ENCODE data around the gene PTPRH. TPM values are rescaled to one million over a fixed set of nuclear protein-coding genes. Genes with fewer than 3 reads are reported as not detected.
"Not testable (repeated sequence)": the region's sequence is repeated elsewhere in the genome, so short reads cannot be mapped to it uniquely, and the experiment has no call there.

Gene PTPRH
- total RNA-seq, 1 experiment from 2014 or later: 2.3 TPM

- Mint-ChIP-seq H3K27ac (ENCODE audit: unreplicated experiment) (no peak overlapping the region), H3K4me1 (ENCODE audit: low read depth, unreplicated experiment) (peaks cover 14% of the 10 kb centered on the region), H3K9me3 (ENCODE audit: unreplicated experiment) (no peaks in the 10 kb centered on the region), H3K27me3 (ENCODE audit: insufficient read depth, unreplicated experiment) (peaks cover 37% of the 10 kb centered on the region), H3K36me3 (ENCODE audit: insufficient read depth, unreplicated experiment) (no peaks in the 10 kb centered on the region), H3K4me3 (ENCODE audit: unreplicated experiment) (peak overlapping the region; percentile 76)
- H3K9me3 ChIP-seq: no peaks in the 10 kb centered on the region
- no peaks in the 10 kb centered on the region for H3K36me3 ChIP-seq (ENCODE audit: control insufficient read depth, insufficient read depth, low read length)
- peak; percentile 83 to 87 for DNase-seq
- intact Hi-C loops (cut with micrococcal nuclease; ENCODE audit: unreplicated experiment): loop anchor here (5.0 kb wide), 1 partner anchor 33 kb away; the partner anchor contains the start of gene PTPRH
- H3K27me3 ChIP-seq (replicated peaks; ENCODE audit: control insufficient read depth, insufficient read depth, low read length): no peaks in the 10 kb centered on the region
- CTCF ChIA-PET: interaction anchor here (0.6 kb wide), 2 partner anchors 13 to 288 kb away, joined by 3 to 5 read pairs; partner anchors contain the start of gene ISOC2
- no TSS peak for BruUV-seq (replicated peaks)
- TF ChIP-seq CTCF (IDR thresholded peaks at IDR 0.05; ENCODE audit: insufficient read depth in 1 of 2, low read depth in 1 of 2, low read length in 1 of 2, severe bottlenecking in 1 of 2, unreplicated experiment in 1 of 2): no peak
- H3K4me1 ChIP-seq: peaks cover 1% of the 10 kb centered on the region; the same call in 1 of the 2 replicates
- POLR2A ChIA-PET: no interaction called here
- H3K4me3 ChIP-seq (ENCODE audit: low read depth, low read length): peak overlapping the region; percentile 37
Observed at GRCh38 chr19:55173714-55174409, 35.4 kb downstream of the PTPRH start.

- Histone ChIP-seq H3K27me3 (replicated peaks; ENCODE audit: control insufficient read depth, insufficient read depth, low read length) (no peaks in the 10 kb centered on the region), H3K9me3 (no peaks in the 10 kb centered on the region), H3K36me3 (ENCODE audit: control insufficient read depth, insufficient read depth, low read length) (no peaks in the 10 kb centered on the region), H3K4me3 (ENCODE audit: low read depth, low read length) (peak overlapping the region; percentile 37), H3K4me1 (no peaks in the 10 kb centered on the region)
- no peaks in the 10 kb centered on the region for H3K36me3 Mint-ChIP-seq (ENCODE audit: insufficient read depth, unreplicated experiment)
- TF ChIP-seq CTCF (IDR thresholded peaks at IDR 0.05; ENCODE audit: insufficient read depth in 1 of 2, low read depth in 1 of 2, low read length in 1 of 2, severe bottlenecking in 1 of 2, unreplicated experiment in 1 of 2): no peak
- H3K4me1 Mint-ChIP-seq (ENCODE audit: low read depth, unreplicated experiment): peaks cover 8% of the 10 kb centered on the region
- ChIA-PET CTCF (interaction anchor here (0.6 kb wide), 1 partner anchor 288 kb away, joined by 5 read pairs; the partner anchor contains the start of gene ISOC2), POLR2A (no interaction called here)
- no peak for DNase-seq
- intact Hi-C loops (cut with micrococcal nuclease; ENCODE audit: unreplicated experiment): loop anchor here (5.0 kb wide), 1 partner anchor 34 kb away; the partner anchor contains the start of gene PTPRH
- H3K9me3 Mint-ChIP-seq (ENCODE audit: unreplicated experiment): no peaks in the 10 kb centered on the region
- H3K27ac Mint-ChIP-seq (ENCODE audit: unreplicated experiment): no peak overlapping the region
- peak overlapping the region; percentile 76 for H3K4me3 Mint-ChIP-seq (ENCODE audit: unreplicated experiment)
- no TSS peak for BruUV-seq (replicated peaks)
- peaks cover 31% of the 10 kb centered on the region for H3K27me3 Mint-ChIP-seq (ENCODE audit: insufficient read depth, unreplicated experiment)
Observed at GRCh38 chr19:55173186-55173713, 36.1 kb downstream of the PTPRH start.

- POLR2A ChIA-PET: no interaction called here
- CTCF ChIA-PET: no interaction called here
- no TSS peak for BruUV-seq (replicated peaks)
- peaks cover 29% of the 10 kb centered on the region for H3K27me3 Mint-ChIP-seq (ENCODE audit: insufficient read depth, unreplicated experiment)
- no peaks in the 10 kb centered on the region for H3K9me3 ChIP-seq
- H3K27me3 ChIP-seq (replicated peaks; ENCODE audit: control insufficient read depth, insufficient read depth, low read length): no peaks in the 10 kb centered on the region
- no peaks in the 10 kb centered on the region for H3K9me3 Mint-ChIP-seq (ENCODE audit: unreplicated experiment)
- TF ChIP-seq CTCF (IDR thresholded peaks at IDR 0.05; ENCODE audit: insufficient read depth in 1 of 2, low read depth in 1 of 2, low read length in 1 of 2, severe bottlenecking in 1 of 2, unreplicated experiment in 1 of 2): no peak
- intact Hi-C loops (cut with micrococcal nuclease; ENCODE audit: unreplicated experiment): loop anchor here (5.0 kb wide), 1 partner anchor 35 kb away; the partner anchor contains the start of gene PTPRH
- H3K36me3 ChIP-seq (ENCODE audit: control insufficient read depth, insufficient read depth, low read length): no peaks in the 10 kb centered on the region
- H3K36me3 Mint-ChIP-seq (ENCODE audit: insufficient read depth, unreplicated experiment): no peaks in the 10 kb centered on the region
- H3K4me1 Mint-ChIP-seq (ENCODE audit: low read depth, unreplicated experiment): peaks cover 8% of the 10 kb centered on the region
- H3K4me1 ChIP-seq: no peaks in the 10 kb centered on the region
- H3K4me3 ChIP-seq (ENCODE audit: low read depth, low read length): no peak overlapping the region
- H3K27ac Mint-ChIP-seq (ENCODE audit: unreplicated experiment): no peak overlapping the region
- no peak for DNase-seq
- H3K4me3 Mint-ChIP-seq (ENCODE audit: unreplicated experiment): peak overlapping the region; percentile 76
Observed at GRCh38 chr19:55172741-55173140, 36.6 kb downstream of the PTPRH start.

GRCh38 chr19:55172318-55172717 lies 37.0 kb downstream of the PTPRH start:
- BruUV-seq (replicated peaks); H3K4me1 ChIP-seq; H3K4me3 ChIP-seq (ENCODE audit: low read depth, low read length); H3K4me1 Mint-ChIP-seq (ENCODE audit: low read depth, unreplicated experiment); H3K27ac Mint-ChIP-seq (ENCODE audit: unreplicated experiment); POLR2A ChIA-PET; DNase-seq; H3K9me3 ChIP-seq; H3K36me3 ChIP-seq (ENCODE audit: control insufficient read depth, insufficient read depth, low read length); H3K27me3 ChIP-seq (replicated peaks; ENCODE audit: control insufficient read depth, insufficient read depth, low read length); H3K9me3 Mint-ChIP-seq (ENCODE audit: unreplicated experiment); H3K36me3 Mint-ChIP-seq (ENCODE audit: insufficient read depth, unreplicated experiment): not testable (repeated sequence)
- peak overlapping the region; percentile 76 for H3K4me3 Mint-ChIP-seq (ENCODE audit: unreplicated experiment)
- intact Hi-C loops (cut with micrococcal nuclease; ENCODE audit: unreplicated experiment): loop anchor here (5.0 kb wide), 1 partner anchor 35 kb away; the partner anchor contains the start of gene PTPRH
- CTCF ChIA-PET: interaction anchor here (1.3 kb wide), 1 partner anchor 12 kb away, joined by 3 read pairs; no protein-coding TSS in a partner anchor
- peaks cover 29% of the 10 kb centered on the region for H3K27me3 Mint-ChIP-seq (ENCODE audit: insufficient read depth, unreplicated experiment)

Data from Caco-2 (cell line).